ENCODE measurements around the gene YIPF3.
"Not testable (repeated sequence)": the region's sequence is repeated elsewhere in the genome, so short reads cannot be mapped to it uniquely, and the experiment has no call there.

Gene YIPF3

GRCh38 chr6:43502666-43503065, 14.1 kb downstream of the YIPF3 start:
- ChIA-PET POLR2A (no interaction called here), CTCF (interaction anchor here (1.4 to 6.8 kb wide), 3 partner anchors 15 to 239 kb away, joined by 4 to 70 read pairs (median 8); partner anchors contain the start of gene DLK2)
- DNase-seq (ENCODE audit: extremely low spot score), result no peak
- no peak for TF ChIP-seq CTCF (IDR thresholded peaks at IDR 0.05; ENCODE audit: control extremely low read depth, extremely low read depth, low read depth, missing control alignments)

- no peak for DNase-seq (ENCODE audit: extremely low spot score)
- POLR2A ChIA-PET, result interaction anchor here (0.6 to 0.8 kb wide), 2 partner anchors 9 to 561 kb away, joined by 3 read pairs; partner anchors contain the start of gene LRRC73
- TF ChIP-seq CTCF (IDR thresholded peaks at IDR 0.05; ENCODE audit: control extremely low read depth, extremely low read depth, low read depth, missing control alignments), result no peak
- CTCF ChIA-PET, result interaction anchor here (2.6 kb wide), 1 partner anchor 14 kb away, joined by 8 read pairs; no protein-coding TSS in a partner anchor
Measured at GRCh38 chr6:43500921-43501320, 15.8 kb downstream of the YIPF3 start.

- ChIA-PET POLR2A (no interaction called here), CTCF (interaction anchor here (1.4 to 11.7 kb wide), 3 partner anchors 7 to 44 kb away, joined by 3 to 125 read pairs (median 4); partner anchors contain the start of gene DLK2)
- DNase-seq (ENCODE audit: extremely low spot score), result no peak
- TF ChIP-seq CTCF (IDR thresholded peaks at IDR 0.05; ENCODE audit: control extremely low read depth, extremely low read depth, low read depth, missing control alignments), result no peak
Measured at GRCh38 chr6:43499028-43499815, 17.5 kb downstream of the YIPF3 start.

GRCh38 chr6:43498291-43498690, 18.4 kb downstream of the YIPF3 start:
- CTCF ChIA-PET, result interaction anchor here (0.9 to 11.7 kb wide), 5 partner anchors 8 to 49 kb away, joined by 3 to 125 read pairs (median 4); partner anchors contain the start of gene DLK2
- DNase-seq (ENCODE audit: extremely low spot score); POLR2A ChIA-PET: not testable (repeated sequence)

GRCh38 chr6:43497689-43498088, 19.0 kb downstream of the YIPF3 start:
- DNase-seq (ENCODE audit: extremely low spot score), result no peak
- no peak for TF ChIP-seq CTCF (IDR thresholded peaks at IDR 0.05; ENCODE audit: control extremely low read depth, extremely low read depth, low read depth, missing control alignments)
- CTCF ChIA-PET, result interaction anchor here (0.9 to 11.7 kb wide), 4 partner anchors 8 to 48 kb away, joined by 3 to 125 read pairs (median 10); no protein-coding TSS in a partner anchor
- POLR2A ChIA-PET, result no interaction called here

GRCh38 chr6:43497129-43497396, 19.7 kb downstream of the YIPF3 start:
- no peak for DNase-seq (ENCODE audit: extremely low spot score)
- ChIA-PET CTCF (interaction anchor here (1.0 to 11.7 kb wide), 9 partner anchors 10 to 184 kb away, joined by 4 to 125 read pairs (median 5); partner anchors contain the start of gene DLK2), POLR2A (no interaction called here)
- TF ChIP-seq CTCF (IDR thresholded peaks at IDR 0.05; ENCODE audit: control extremely low read depth, extremely low read depth, low read depth, missing control alignments), result no peak

Data from GM10248 (cell line).